Measurements from ENCODE around the gene HIRA. TPM values are rescaled to one million over a fixed set of nuclear protein-coding genes. Genes with fewer than 3 reads are reported as not detected.

The HIRA gene
- total RNA-seq, 2 donors from 2014 or later: 15.3 to 21.8 TPM

- intact Hi-C loops (cut with DNase I): loop anchor here (2.0 to 10.0 kb wide), 4 partner anchors 37 to 334 kb away; partner anchors contain the start of genes CLTCL1 and ESS2
- Histone ChIP-seq H3K4me3 (peak within 1 kb of the TSS; percentile 71 to 77), H3K27ac (peak within 1 kb of the TSS; percentile 93 to 96), H3K4me1 (replicated peaks) (peaks cover 5% of the 10 kb centered on the region), H3K9me3 (no peaks in the 10 kb centered on the region), H3K27me3 (replicated peaks; ENCODE audit: insufficient read depth) (no peaks in the 10 kb centered on the region), H3K36me3 (no peaks in the 10 kb centered on the region)
- DNase-seq (ENCODE audit: low spot score): peak; percentile 71
- TF ChIP-seq POLR2A (IDR thresholded peaks at IDR 0.05) (no peak), CTCF (IDR thresholded peaks at IDR 0.05) (peak in 1 of 4 experiments; percentile 16), POLR2AphosphoS5 (IDR thresholded peaks at IDR 0.05) (no peak)
- 1% methylated on average over 37 of the region's 42 CpGs for WGBS
Observed at GRCh38 chr22:19478901-19479354, 47.4 kb upstream of the HIRA start, which contains the start of gene UFD1. Gene UFD1, minus strand, starts transcription at chr22:19479193. Its CDS starts 108 bp downstream, at chr22:19479085.

- Histone ChIP-seq H3K4me1 (replicated peaks) (peaks cover 5% of the 10 kb centered on the region), H3K27me3 (replicated peaks; ENCODE audit: insufficient read depth) (no peaks in the 10 kb centered on the region), H3K36me3 (no peaks in the 10 kb centered on the region), H3K9me3 (no peaks in the 10 kb centered on the region), H3K4me3 (peak overlapping the region; percentile 71 to 77), H3K27ac (peak overlapping the region; percentile 93 to 96)
- 1% methylated on average over 31 of the region's 31 CpGs for WGBS
- peak; percentile 0 for TF ChIP-seq POLR2AphosphoS5 (IDR thresholded peaks at IDR 0.05)
- no peak for TF ChIP-seq POLR2A (IDR thresholded peaks at IDR 0.05)
- intact Hi-C loops (cut with DNase I): loop anchor here (2.0 to 10.0 kb wide), 4 partner anchors 36 to 333 kb away; partner anchors contain the start of genes CLTCL1 and ESS2
- no peak for DNase-seq (ENCODE audit: low spot score)
Observed at GRCh38 chr22:19478045-19478900, 46.7 kb upstream of the HIRA start.

- Histone ChIP-seq H3K4me3 (peak overlapping the region; percentile 71 to 77), H3K4me1 (replicated peaks) (peaks cover 5% of the 10 kb centered on the region), H3K9me3 (no peaks in the 10 kb centered on the region), H3K36me3 (peaks cover 0 to under 1% of the 10 kb centered on the region in 2 donors), H3K27me3 (replicated peaks; ENCODE audit: insufficient read depth) (no peaks in the 10 kb centered on the region), H3K27ac (peak overlapping the region; percentile 93 to 96)
- no peak for DNase-seq (ENCODE audit: low spot score)
- TF ChIP-seq CTCF (IDR thresholded peaks at IDR 0.05) (no peak), POLR2AphosphoS5 (IDR thresholded peaks at IDR 0.05) (peak; percentile 4)
- intact Hi-C loops (cut with DNase I): loop anchor here (2.0 to 10.0 kb wide), 4 partner anchors 35 to 333 kb away; partner anchors contain the start of genes CLTCL1 and ESS2
- 24% methylated on average over 5 of the region's 5 CpGs for WGBS
Observed at GRCh38 chr22:19477321-19478044, 46.0 kb upstream of the HIRA start.

GRCh38 chr22:19476023-19476422 is 44.5 kb upstream of the HIRA start:
- no peak for DNase-seq (ENCODE audit: low spot score)
- WGBS: 76% methylated on average over 3 of the region's 3 CpGs
- H3K9me3 ChIP-seq: no peaks in the 10 kb centered on the region
- H3K4me1 ChIP-seq (replicated peaks): peaks cover 5% of the 10 kb centered on the region
- intact Hi-C loops (cut with DNase I): loop anchor here (5.0 to 10.0 kb wide), 3 partner anchors 34 to 331 kb away; partner anchors contain the start of genes CLTCL1 and ESS2
- H3K36me3 ChIP-seq: peaks cover 7 to 10% of the 10 kb centered on the region in 2 donors
- peak overlapping the region in 1 of 2 donors; percentile 39 for H3K27ac ChIP-seq
- no peaks in the 10 kb centered on the region for H3K27me3 ChIP-seq (replicated peaks; ENCODE audit: insufficient read depth)
- no peak for TF ChIP-seq CTCF (IDR thresholded peaks at IDR 0.05)
- no peak for TF ChIP-seq POLR2AphosphoS5 (IDR thresholded peaks at IDR 0.05)
- TF ChIP-seq POLR2A (IDR thresholded peaks at IDR 0.05): no peak
- no peak overlapping the region for H3K4me3 ChIP-seq

- intact Hi-C loops (cut with DNase I): loop anchor here (10.0 kb wide), 1 partner anchor 329 kb away; the partner anchor contains the start of gene ESS2
- H3K27ac ChIP-seq: no peak overlapping the region
- no peaks in the 10 kb centered on the region for H3K9me3 ChIP-seq
- WGBS: 66% methylated on average over 3 of the region's 3 CpGs
- DNase-seq (ENCODE audit: low spot score): no peak
- peaks cover 12 to 27% of the 10 kb centered on the region in 2 donors for H3K36me3 ChIP-seq
- no peak overlapping the region for H3K4me3 ChIP-seq
- no peaks in the 10 kb centered on the region for H3K27me3 ChIP-seq (replicated peaks; ENCODE audit: insufficient read depth)
- TF ChIP-seq POLR2A (IDR thresholded peaks at IDR 0.05): no peak
- TF ChIP-seq POLR2AphosphoS5 (IDR thresholded peaks at IDR 0.05): no peak
- TF ChIP-seq CTCF (IDR thresholded peaks at IDR 0.05): no peak
- H3K4me1 ChIP-seq (replicated peaks): peaks cover 5% of the 10 kb centered on the region
Observed at GRCh38 chr22:19473578-19473977, 42.0 kb upstream of the HIRA start.

Measured in prostate gland (tissue), 2 donors.